ENCODE data around the gene MAP3K6.

DNA sequence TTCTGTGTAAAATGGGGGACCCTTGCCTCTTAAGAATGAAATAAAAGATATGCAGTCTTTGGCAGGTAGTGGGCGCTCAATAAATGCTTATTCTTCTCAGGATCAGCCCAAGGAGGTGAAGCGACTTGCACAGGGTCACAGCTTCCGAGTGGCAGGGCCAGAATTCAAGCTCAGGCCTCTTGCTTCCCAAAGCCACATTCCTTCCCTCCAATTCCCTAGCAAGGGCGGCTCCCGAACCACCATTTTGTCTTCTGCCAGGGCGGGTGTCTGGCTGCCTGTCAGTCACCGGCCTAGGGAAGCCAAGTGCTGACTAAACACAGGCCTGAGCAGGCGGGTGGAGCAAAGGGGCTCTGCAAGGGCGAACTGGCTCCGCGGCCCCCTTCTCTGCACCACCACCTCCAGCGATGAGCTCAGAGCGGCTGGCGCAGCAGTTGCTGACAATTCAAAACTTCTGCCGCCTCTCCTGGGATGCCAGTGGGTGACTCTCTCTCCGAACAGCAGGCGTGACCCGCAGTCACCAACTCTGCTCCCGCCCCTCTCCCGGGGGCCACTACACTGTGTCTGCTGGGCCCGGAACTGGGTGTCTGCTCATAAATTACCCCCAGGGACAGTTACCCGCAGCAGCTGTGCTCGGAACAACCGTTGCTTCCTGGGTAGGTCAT is 36.4 kb upstream of the MAP3K6 start:
- no peak for TF ChIP-seq POLR2A (IDR thresholded peaks at IDR 0.05)
- TF ChIP-seq, protein P1, sequence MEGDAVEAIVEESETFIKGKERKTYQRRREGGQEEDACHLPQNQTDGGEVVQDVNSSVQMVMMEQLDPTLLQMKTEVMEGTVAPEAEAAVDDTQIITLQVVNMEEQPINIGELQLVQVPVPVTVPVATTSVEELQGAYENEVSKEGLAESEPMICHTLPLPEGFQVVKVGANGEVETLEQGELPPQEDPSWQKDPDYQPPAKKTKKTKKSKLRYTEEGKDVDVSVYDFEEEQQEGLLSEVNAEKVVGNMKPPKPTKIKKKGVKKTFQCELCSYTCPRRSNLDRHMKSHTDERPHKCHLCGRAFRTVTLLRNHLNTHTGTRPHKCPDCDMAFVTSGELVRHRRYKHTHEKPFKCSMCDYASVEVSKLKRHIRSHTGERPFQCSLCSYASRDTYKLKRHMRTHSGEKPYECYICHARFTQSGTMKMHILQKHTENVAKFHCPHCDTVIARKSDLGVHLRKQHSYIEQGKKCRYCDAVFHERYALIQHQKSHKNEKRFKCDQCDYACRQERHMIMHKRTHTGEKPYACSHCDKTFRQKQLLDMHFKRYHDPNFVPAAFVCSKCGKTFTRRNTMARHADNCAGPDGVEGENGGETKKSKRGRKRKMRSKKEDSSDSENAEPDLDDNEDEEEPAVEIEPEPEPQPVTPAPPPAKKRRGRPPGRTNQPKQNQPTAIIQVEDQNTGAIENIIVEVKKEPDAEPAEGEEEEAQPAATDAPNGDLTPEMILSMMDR (IDR thresholded peaks at IDR 0.05): no peak
- TF ChIP-seq POLR2AphosphoS5 (IDR thresholded peaks at IDR 0.05): no peak
- no peak for TF ChIP-seq EP300 (IDR thresholded peaks at IDR 0.05)
